ENCODE results near the gene ROGDI.

The ROGDI gene

GRCh38 chr16:4801962-4802658 is at the start of gene ROGDI:
ROGDI (minus strand) TSS chr16:4802633; CDS start chr16:4802571, 62 bp downstream.
- DNase-seq (ENCODE audit: low read depth in 1 of 2, low spot score in 1 of 2) = peak; percentile 48 to 63

- no peak for DNase-seq (ENCODE audit: low read depth in 1 of 2, low spot score in 1 of 2)
Measured at GRCh38 chr16:4850211-4850610, 47.8 kb upstream of the ROGDI start.

GRCh38 chr16:4847774-4848587 is 45.5 kb upstream of the ROGDI start:
- DNase-seq (ENCODE audit: low read depth in 1 of 2, low spot score in 1 of 2) = peak; percentile 2 to 17

DNA sequence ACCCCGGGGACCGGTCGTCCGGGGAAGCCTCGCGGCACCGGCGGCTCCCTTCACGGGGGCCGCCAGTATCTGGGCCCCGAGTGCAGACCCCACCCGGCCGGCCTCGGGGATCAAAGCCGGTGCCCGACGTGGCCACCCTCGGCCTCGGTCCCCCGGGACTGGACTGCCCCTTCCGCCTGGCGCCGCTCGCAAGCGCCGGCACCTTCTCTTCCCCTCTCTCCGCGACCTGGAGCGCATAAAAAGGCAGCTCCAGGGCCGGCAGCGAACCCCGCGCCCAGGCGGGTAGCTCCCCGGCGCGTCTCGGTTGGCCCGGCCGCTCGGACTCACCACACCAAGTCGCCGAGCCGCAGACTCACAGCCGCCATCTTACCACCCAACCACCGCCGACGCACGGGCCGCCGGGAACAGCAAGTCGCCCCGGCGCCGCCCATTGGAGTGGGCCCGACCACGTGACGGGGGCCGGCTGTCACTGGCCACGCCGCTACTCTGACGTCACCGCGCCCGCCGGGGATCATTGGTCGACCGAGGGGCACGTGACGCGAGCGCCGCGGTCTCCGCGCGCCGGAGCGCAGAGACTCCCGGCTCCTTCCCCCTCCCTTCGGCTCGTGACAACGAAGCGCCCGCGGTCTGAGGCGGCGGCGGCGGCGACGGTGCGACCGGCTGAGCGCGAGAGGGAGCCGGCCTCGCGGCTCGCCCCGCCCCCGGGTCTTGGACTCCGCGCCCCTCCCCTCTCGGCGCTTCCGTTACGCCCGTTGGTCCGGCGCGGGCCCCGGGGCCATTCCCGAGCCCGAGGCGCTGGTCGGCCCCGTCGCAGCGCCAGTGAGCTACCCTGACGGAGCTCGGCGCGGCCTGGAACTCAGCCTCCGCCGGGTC is 44.7 kb upstream of the ROGDI start, which contains the start of the genes GLYR1 and UBN1:
Gene GLYR1, minus strand, starts transcription at position 388 of the 873 bp plus-strand sequence. Its CDS starts 23 bp downstream, at position 365.
Gene UBN1, plus strand, starts transcription at position 581 of the 873 bp plus-strand sequence. CDS start 5,437 bp downstream, outside the sequence.
- DNase-seq (ENCODE audit: low read depth in 1 of 2, low spot score in 1 of 2) = peak; percentile 99 to 100

DNA sequence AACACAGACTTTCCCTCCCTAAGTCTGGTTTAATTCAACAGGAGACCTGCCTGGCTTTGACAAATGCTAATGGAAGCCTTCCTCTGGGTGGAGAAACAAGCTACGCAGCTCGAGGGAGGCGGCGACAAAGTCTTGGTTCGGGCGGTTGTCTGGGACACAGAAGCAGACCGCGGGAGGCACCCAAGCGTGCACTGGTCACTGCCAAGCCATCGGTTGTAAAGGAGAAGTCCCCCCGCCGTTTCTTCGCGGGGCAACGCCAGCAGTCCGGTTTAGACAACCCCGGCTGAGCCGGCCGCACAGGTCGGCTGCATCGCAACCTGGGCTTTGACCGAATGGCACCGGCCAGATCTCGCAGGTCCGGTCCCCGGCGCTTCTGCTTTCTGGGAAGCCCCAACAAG is 44.1 kb upstream of the ROGDI start:
- DNase-seq (ENCODE audit: low read depth in 1 of 2, low spot score in 1 of 2) = peak in 1 of 2 donors; percentile 1

- DNase-seq (ENCODE audit: low read depth in 1 of 2, low spot score in 1 of 2) = no peak
Measured at GRCh38 chr16:4840984-4841383, 38.6 kb upstream of the ROGDI start.

DNA sequence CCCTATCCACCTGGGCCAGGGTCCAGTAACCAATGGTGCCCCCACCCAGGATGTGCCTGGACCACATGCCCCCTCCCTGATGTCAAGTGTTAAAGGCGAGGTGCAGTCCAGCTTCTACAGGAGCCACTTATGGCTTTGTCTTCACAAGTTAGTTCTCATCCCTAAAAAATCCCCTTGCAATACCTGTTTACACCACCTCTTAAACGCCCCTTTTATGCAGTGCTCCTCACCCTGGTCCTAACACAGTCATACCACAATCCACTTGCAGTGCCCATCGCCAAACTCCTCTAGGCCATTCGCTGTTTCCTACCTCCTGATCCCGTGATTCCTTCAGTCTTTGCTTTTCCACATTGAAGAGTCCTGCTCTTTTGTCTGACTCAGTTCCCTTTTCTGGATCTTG is 37.5 kb upstream of the ROGDI start:
- DNase-seq (ENCODE audit: low read depth in 1 of 2, low spot score in 1 of 2) = no peak

GRCh38 chr16:4837733-4838501 is 35.5 kb upstream of the ROGDI start:
- no peak for DNase-seq (ENCODE audit: low read depth in 1 of 2, low spot score in 1 of 2)

DNA sequence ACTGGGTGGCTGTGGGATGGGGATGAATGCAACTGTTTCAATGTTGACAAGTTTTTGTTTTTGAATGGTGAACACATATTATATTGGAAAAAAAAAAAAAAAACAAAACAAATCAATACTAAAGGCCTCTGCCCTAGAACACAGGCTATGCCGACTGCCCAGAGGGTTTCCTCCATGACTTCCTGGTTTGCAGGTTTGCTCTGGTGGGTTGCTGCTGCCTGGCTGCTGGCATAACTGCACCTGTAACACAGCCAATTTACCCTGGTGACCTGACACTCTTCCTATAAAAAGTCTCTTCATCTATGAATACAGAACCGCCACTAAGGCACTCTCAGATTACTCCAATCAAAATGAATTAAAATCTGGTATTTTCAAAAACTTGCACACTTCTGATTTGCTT is 34.3 kb upstream of the ROGDI start:
- no peak for DNase-seq (ENCODE audit: low read depth in 1 of 2, low spot score in 1 of 2)

- DNase-seq (ENCODE audit: low read depth in 1 of 2, low spot score in 1 of 2) = no peak
Measured at GRCh38 chr16:4833584-4833983, 31.2 kb upstream of the ROGDI start.

GRCh38 chr16:4832698-4833343 is 30.4 kb upstream of the ROGDI start:
- DNase-seq (ENCODE audit: low read depth in 1 of 2, low spot score in 1 of 2) = no peak

- no peak for DNase-seq (ENCODE audit: low read depth in 1 of 2, low spot score in 1 of 2)
Measured at GRCh38 chr16:4831616-4832015, 29.2 kb upstream of the ROGDI start.

GRCh38 chr16:4830408-4830807 is 28.0 kb upstream of the ROGDI start:
- DNase-seq (ENCODE audit: low read depth in 1 of 2, low spot score in 1 of 2) = no peak

DNA sequence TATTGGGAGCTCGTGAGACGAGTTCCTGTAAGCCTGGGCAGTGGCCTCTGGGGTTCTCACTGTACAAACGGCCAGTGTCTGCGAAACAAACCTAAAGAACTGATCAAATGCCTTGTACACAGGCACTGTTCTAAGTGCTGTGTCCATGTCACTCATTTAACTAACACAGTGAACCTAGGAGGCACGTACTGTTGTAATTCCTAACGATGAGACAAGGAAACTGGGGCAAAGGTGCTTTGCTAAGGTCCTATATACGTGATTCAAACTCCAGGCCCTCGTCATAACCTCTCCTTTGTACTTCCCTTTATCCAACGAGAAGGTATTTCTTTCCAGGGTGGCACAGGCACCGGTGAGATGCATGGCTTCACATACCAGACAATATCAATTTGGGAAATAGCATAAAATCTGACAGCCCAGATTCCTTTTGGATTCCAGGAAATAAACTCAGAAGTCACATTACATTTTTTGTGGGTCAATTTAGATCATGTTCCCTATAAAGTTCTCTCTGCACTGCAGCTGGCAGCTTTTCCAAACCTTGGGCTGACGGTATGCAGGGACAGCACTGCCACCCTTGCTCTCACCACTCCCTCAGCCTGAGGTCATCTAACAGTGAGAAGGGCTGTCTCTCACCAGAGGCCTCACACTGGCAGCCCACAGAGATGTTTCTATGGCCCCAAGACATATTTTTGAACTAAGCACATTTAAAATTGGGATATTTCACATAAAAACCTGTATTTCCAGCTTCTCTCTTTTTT is 26.3 kb upstream of the ROGDI start:
- DNase-seq (ENCODE audit: low read depth in 1 of 2, low spot score in 1 of 2) = no peak

DNA sequence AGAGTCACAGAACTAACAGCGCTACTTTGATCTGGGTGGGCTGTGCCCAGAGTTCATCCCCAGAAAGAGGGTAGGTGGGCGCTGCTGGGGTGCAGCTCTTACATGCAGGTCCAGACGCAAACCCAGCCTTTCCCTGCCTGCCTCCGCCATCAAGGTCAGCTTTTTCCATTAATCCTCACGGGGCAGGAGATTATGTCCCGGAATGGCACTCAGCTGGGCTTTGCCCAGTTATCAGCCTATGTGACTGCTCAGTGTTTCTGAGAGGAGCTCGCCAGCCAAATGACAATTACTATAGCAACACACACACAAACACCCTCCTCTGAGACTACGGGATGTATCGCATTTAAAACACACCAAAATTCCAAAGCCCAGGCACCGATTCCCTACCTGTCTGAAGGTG is 24.5 kb upstream of the ROGDI start:
- no peak for DNase-seq (ENCODE audit: low read depth in 1 of 2, low spot score in 1 of 2)

DNA sequence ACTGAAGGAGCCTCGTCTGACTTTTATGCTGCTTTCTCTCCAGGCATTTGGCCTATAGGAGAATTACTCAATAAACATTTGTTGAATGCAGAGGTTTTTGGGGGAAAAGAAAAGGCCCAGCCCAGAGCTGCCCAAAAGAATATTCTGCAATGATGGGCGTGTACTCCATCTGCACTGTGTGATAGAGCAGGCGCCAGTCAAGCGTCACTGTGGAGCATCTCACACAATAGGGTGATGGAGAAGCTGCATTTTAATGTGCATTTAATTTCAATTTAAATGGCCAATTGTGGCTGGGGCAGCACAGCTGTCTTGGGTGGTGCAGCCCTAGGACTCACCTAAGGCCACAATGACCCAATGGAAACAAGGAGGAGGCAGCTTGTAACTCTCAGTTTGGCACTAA is 24.1 kb upstream of the ROGDI start:
- no peak for DNase-seq (ENCODE audit: low read depth in 1 of 2, low spot score in 1 of 2)

GRCh38 chr16:4825196-4825595 is 22.8 kb upstream of the ROGDI start:
- no peak for DNase-seq (ENCODE audit: low read depth in 1 of 2, low spot score in 1 of 2)

GRCh38 chr16:4820652-4821051 is 18.2 kb upstream of the ROGDI start:
- DNase-seq (ENCODE audit: low read depth in 1 of 2, low spot score in 1 of 2) = no peak

DNA sequence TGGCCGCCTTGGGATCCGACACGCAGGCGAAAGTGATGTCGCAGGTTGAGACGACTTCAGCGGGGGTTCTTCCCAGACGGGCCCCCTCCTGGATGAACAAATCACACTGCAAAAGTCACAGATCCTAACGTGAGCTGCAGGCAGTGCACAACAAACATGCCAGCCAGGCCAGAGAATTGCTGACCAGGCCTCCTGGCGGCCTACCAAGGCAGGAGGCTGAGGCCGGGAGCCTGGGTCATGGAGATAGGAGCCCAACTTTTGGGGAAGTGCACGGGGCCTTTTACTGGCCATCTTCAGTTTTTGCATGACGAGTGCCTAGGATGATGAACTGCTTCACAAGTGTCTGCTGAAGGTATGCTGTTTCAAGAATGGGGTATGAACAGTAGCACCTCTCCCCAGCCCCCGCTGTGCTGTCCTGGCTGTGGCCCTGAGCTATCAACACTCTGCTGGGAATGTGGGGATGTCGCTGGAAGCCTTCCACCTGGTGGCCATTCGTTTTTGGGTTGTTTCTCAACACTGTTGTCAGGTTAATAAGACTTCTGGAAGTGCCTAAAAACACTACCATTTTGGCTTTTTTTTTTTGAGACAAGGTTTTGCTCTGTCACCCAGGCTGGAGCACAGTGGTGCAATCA is 12.2 kb upstream of the ROGDI start:
- no peak for DNase-seq (ENCODE audit: low read depth in 1 of 2, low spot score in 1 of 2)
